EH (cell line): ENCODE measurements around the gene HECW1.

Experiments
- DNase-seq: peaks from one replicate; pipeline ENCODE4 v3.0.0-alpha.2; 2015; ENCODE audit warnings: low read depth

Gene HECW1

GRCh38 chr7:43502941-43503340, 390.5 kb downstream of the HECW1 start:
- no peak for DNase-seq

- DNase-seq: no peak
Observed at GRCh38 chr7:43505412-43505811, 393.0 kb downstream of the HECW1 start.

- no peak for DNase-seq
Observed at GRCh38 chr7:43506460-43506859, 394.0 kb downstream of the HECW1 start.

GRCh38 chr7:43508461-43508860, 396.0 kb downstream of the HECW1 start:
- no peak for DNase-seq

GRCh38 chr7:43509906-43510305, 397.5 kb downstream of the HECW1 start:
- no peak for DNase-seq

- no peak for DNase-seq
Observed at GRCh38 chr7:43511029-43511428, 398.6 kb downstream of the HECW1 start.

- no peak for DNase-seq
Observed at GRCh38 chr7:43511769-43512515, 399.5 kb downstream of the HECW1 start.

GRCh38 chr7:43513251-43513650, 400.8 kb downstream of the HECW1 start:
- DNase-seq: no peak

- DNase-seq: peak; percentile 22
Observed at GRCh38 chr7:43516581-43517342, 404.3 kb downstream of the HECW1 start.

GRCh38 chr7:43517464-43517863, 405.0 kb downstream of the HECW1 start:
- DNase-seq: no peak

GRCh38 chr7:43520201-43520600, 407.8 kb downstream of the HECW1 start:
- DNase-seq: no peak

GRCh38 chr7:43522406-43523156, 410.1 kb downstream of the HECW1 start:
- DNase-seq: peak; percentile 89

- DNase-seq: no peak
Observed at GRCh38 chr7:43528576-43529354, 416.3 kb downstream of the HECW1 start.

- no peak for DNase-seq
Observed at GRCh38 chr7:43530553-43531410, 418.3 kb downstream of the HECW1 start.

GRCh38 chr7:43531700-43532099, 419.3 kb downstream of the HECW1 start:
- no peak for DNase-seq

GRCh38 chr7:43533801-43534479, 421.5 kb downstream of the HECW1 start:
- DNase-seq: peak; percentile 79

GRCh38 chr7:43535031-43535451, 422.6 kb downstream of the HECW1 start:
- DNase-seq: peak; percentile 70

GRCh38 chr7:43535810-43536585, 423.6 kb downstream of the HECW1 start:
- DNase-seq: peak; percentile 92

GRCh38 chr7:43536773-43537172, 424.3 kb downstream of the HECW1 start:
- DNase-seq: no peak
